ENCODE results near the gene HOXC10. TPM values are rescaled to one million over a fixed set of nuclear protein-coding genes. Genes with fewer than 3 reads are reported as not detected.

Gene HOXC10
- total and polyA plus RNA-seq, 3 donors from 2014 or later, result 1.4 to 4.3 (median 2.6) TPM

- H3K4me1 ChIP-seq, result peaks cover 26% of the 10 kb centered on the region
- H3K36me3 ChIP-seq (ENCODE audit: low read depth, missing control alignments), result no peaks in the 10 kb centered on the region
- H3K27me3 ChIP-seq, result no peaks in the 10 kb centered on the region
- no peak for DNase-seq
- intact Hi-C loops (cut with DNase I; ENCODE audit: low total_unique reads), result loop anchor here (5.0 kb wide), 1 partner anchor 203 kb away; no protein-coding TSS in a partner anchor
- H3K9me3 ChIP-seq, result no peaks in the 10 kb centered on the region
- TF ChIP-seq POLR2A (IDR thresholded peaks at IDR 0.05), result no peak
- TF ChIP-seq, protein P1, sequence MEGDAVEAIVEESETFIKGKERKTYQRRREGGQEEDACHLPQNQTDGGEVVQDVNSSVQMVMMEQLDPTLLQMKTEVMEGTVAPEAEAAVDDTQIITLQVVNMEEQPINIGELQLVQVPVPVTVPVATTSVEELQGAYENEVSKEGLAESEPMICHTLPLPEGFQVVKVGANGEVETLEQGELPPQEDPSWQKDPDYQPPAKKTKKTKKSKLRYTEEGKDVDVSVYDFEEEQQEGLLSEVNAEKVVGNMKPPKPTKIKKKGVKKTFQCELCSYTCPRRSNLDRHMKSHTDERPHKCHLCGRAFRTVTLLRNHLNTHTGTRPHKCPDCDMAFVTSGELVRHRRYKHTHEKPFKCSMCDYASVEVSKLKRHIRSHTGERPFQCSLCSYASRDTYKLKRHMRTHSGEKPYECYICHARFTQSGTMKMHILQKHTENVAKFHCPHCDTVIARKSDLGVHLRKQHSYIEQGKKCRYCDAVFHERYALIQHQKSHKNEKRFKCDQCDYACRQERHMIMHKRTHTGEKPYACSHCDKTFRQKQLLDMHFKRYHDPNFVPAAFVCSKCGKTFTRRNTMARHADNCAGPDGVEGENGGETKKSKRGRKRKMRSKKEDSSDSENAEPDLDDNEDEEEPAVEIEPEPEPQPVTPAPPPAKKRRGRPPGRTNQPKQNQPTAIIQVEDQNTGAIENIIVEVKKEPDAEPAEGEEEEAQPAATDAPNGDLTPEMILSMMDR (IDR thresholded peaks at IDR 0.05), result no peak
- H3K27ac ChIP-seq, result no peak overlapping the region
- 46 to 65% methylated on average over 18 to 20 of the region's 20 CpGs for WGBS, 2 donors
- H3K4me3 ChIP-seq, result no peak overlapping the region
These were observed 19.3 kb downstream of the HOXC10 start for GRCh38 chr12:54004063-54004840.

DNA sequence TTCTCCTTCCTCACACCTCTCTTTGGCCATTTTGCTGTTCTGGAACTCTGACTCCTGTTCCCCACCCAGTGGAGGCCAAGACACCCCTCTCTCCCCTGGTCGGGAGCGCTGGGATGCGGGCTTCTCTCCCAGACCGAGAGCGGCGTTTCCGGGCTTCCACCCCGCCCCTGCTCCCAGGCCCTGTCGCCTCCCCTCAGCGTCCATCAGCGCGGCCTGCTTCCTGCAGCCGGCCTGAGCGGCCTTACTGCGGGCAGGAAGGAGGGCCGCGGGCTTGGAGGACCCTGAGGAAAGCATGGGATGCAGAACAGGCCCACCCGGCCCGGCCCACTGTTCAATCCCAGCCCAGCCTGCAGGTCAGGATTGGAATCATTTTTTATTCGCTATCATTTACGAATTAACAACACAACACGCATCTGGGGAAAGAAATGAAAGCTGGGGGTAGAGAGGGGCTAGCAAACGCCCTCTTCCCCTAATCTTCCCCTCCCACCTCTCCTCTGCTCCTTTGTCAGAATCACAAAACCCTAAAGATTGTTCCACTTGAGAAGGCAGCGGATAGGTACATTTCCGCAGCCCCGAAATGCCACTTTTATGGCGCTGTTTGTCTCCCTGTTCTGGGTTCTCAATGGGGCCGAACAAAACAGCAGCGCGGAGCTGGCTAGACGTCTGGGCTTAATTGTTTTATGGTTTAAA is 20.0 kb downstream of the HOXC10 start:
- Histone ChIP-seq H3K27ac (no peak overlapping the region), H3K9me3 (no peaks in the 10 kb centered on the region), H3K27me3 (no peaks in the 10 kb centered on the region)

DNA sequence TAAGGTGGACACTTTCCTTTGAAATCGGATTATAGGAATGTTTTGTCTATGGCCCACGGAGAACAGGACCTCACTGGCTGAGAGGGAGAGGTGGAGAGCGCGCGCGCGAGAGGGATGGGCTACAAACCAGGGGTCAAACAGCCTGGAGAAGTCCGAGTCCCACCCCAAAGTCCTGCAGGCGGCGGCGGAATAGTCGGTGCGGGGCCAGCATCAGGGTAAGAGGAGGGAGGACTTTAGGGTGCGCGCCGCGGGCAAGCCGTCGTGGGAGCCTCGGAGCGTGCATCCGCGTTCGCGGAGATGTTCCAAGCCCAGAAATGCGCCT is 20.5 kb downstream of the HOXC10 start:
- Histone ChIP-seq H3K27ac (no peak overlapping the region), H3K36me3 (ENCODE audit: low read depth, missing control alignments) (no peaks in the 10 kb centered on the region), H3K4me1 (peaks cover 33% of the 10 kb centered on the region), H3K9me3 (no peaks in the 10 kb centered on the region), H3K4me3 (peak overlapping the region; percentile 6 to 13), H3K27me3 (no peaks in the 10 kb centered on the region)
- WGBS, 2 donors, result 9 to 14% methylated on average over 26 of the region's 26 CpGs
- DNase-seq, result no peak
- TF ChIP-seq POLR2A (IDR thresholded peaks at IDR 0.05), result no peak
- TF ChIP-seq, protein P1 (IDR thresholded peaks at IDR 0.05), result no peak
- intact Hi-C loops (cut with DNase I; ENCODE audit: low total_unique reads), result no loop called here

More for the DNA sequence above, 20.0 kb downstream of the HOXC10 start:
- WGBS, 2 donors, result 39 to 43% methylated on average over 25 to 31 of the region's 31 CpGs
- intact Hi-C loops (cut with DNase I; ENCODE audit: low total_unique reads), result loop anchor here (5.0 kb wide), 1 partner anchor 202 kb away; no protein-coding TSS in a partner anchor
- Histone ChIP-seq H3K4me1 (peaks cover 33% of the 10 kb centered on the region), H3K4me3 (peak overlapping the region in 1 of 2 donors; percentile 6), H3K36me3 (ENCODE audit: low read depth, missing control alignments) (no peaks in the 10 kb centered on the region)
- TF ChIP-seq, protein P1 (IDR thresholded peaks at IDR 0.05), result no peak
- TF ChIP-seq POLR2A (IDR thresholded peaks at IDR 0.05), result no peak
- DNase-seq, result no peak

DNA sequence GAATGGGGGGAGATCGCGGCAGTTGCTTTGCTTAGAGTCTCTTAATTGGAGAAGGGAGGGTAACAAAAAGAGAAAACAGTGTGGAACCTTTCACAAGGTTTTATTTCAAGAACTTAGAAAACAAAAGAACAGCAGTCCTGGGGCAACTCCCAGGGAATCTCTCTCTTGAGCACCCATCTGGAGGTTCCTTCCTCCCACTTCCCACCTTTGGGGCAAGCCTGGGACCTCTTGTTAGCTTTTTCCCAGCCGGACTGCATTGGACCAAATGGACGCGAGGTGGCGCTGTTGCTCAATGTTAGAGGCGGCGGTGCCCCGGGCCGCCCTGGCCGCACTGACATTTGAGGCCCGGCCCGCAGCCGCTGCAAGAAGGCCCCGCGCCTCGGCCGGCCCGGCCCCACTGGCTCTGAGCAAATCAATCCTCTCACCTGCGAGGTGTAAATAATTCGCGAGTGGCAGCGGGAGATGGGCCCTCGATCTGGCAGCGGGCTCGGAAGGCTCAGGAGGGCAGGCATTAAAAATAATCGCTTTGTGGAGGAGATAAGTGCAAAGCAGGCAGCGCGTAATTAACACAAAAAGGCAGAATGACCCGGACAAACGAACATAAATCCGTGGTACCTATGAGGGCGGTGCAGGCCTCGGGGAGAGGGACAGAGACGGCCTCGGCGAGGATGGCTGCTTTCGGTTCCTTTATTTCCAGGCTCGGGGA is 21.1 kb downstream of the HOXC10 start:
- TF ChIP-seq, protein P1 (IDR thresholded peaks at IDR 0.05), result peak; percentile 94 to 98 (median 97)
- no peak for TF ChIP-seq POLR2A (IDR thresholded peaks at IDR 0.05)
- peak; percentile 95 for DNase-seq
- peak overlapping the region; percentile 5 to 65 for H3K27ac ChIP-seq
- peak overlapping the region; percentile 6 to 13 for H3K4me3 ChIP-seq
- no peaks in the 10 kb centered on the region for H3K9me3 ChIP-seq
- H3K4me1 ChIP-seq, result peaks cover 29% of the 10 kb centered on the region
- 8 to 11% methylated on average over 22 to 39 of the region's 39 CpGs for WGBS, 2 donors
- no peaks in the 10 kb centered on the region for H3K27me3 ChIP-seq
- intact Hi-C loops (cut with DNase I; ENCODE audit: low total_unique reads), result no loop called here
- H3K36me3 ChIP-seq (ENCODE audit: low read depth, missing control alignments), result no peaks in the 10 kb centered on the region
